Cardiac muscle cell (in vitro differentiated cells and primary cell): ENCODE results near the gene MB. TPM values are rescaled to one million over a fixed set of nuclear protein-coding genes. Genes with fewer than 3 reads are reported as not detected.

Source experiments
- DNase-seq, 2 donors: peaks; one replicate each; pipeline versions ENCODE4 v3.0.0 to v3.0.0-alpha.2; 2010 to 2017; ENCODE audit warnings: low read depth in 1 of 2, low spot score in 1 of 2
- H3K27ac ChIP-seq: fragments of 200-600 bp; sonication (generic); 2 replicates; pipeline ENCODE4 v1.5.1; 2016
- H3K27me3 ChIP-seq: fragments of 200-600 bp; sonication (generic); 2 replicates; pipeline ENCODE4 v1.6.0; 2016; ENCODE audit warnings: control low read depth
- H3K36me3 ChIP-seq: fragments of 200-600 bp; sonication (generic); 2 replicates; pipeline ENCODE4 v1.5.1; 2016; ENCODE audit warnings: control low read depth
- H3K4me1 ChIP-seq: fragments of 200-600 bp; sonication (generic); 2 replicates; pipeline ENCODE4 v1.8.1; 2017; ENCODE audit warnings: low read depth, mild to moderate bottlenecking, mixed run types
- H3K4me3 ChIP-seq: fragments of 200-600 bp; sonication (generic); 2 replicates; pipeline ENCODE4 v1.5.1; 2016; ENCODE audit warnings: mild to moderate bottlenecking
- H3K9me3 ChIP-seq: fragments of 200-600 bp; sonication (generic); 2 replicates; pipeline ENCODE4 v1.5.1; 2017; ENCODE audit warnings: low read depth, mild to moderate bottlenecking, control low read depth
- polyA plus RNA-seq: library from polyadenylated mRNA; unstranded; fragments of >200 nt; fragmentation: Nextera tagmentation; extraction: Ambion mirVana; gene quantifications from 2 replicates; pipeline ENCODE4 v1.2.1, GENCODE V29; 2016
- total RNA-seq: library from RNA; depleted of rRNA; stranded (reverse); fragments of >200 nt; gene quantifications from 2 replicates; pipeline ENCODE4 v1.2.3, GENCODE V29; 2016
- TF ChIP-seq, protein P1 (sequence below): IDR thresholded peaks from 2 replicates; pipeline ENCODE4 v1.5.1; 2012; ENCODE audit warnings: low read depth, mild to moderate bottlenecking, low read length

MB gene
- total and polyA plus RNA-seq, 2 experiments from 2014 or later = 829 to 1,065 TPM

DNA sequence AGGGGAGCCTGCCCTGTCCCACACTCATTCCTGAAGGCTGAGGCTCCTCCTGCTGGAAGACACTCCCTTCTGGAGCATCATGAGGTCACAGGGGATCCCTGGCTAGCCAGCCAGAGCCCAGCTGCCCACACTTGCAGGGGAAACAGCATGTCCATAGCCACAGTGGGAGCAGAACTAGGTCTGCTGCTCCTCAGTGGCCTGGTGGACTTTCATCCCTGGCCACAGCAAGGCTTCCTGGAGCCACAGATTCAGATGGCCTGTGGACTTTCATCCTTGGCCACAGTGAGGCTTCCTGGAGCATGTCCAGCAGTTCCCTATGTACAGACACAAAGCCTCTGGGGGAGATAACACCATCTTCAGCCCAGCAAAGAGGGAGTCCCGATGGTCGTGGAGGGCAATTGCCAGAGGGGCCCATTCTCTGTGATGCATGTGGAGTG, 25.2 kb upstream of the MB start:
- DNase-seq = peak in 1 of 2 donors; percentile 23
- H3K9me3 ChIP-seq = no peaks in the 10 kb centered on the region
- TF ChIP-seq, protein P1, sequence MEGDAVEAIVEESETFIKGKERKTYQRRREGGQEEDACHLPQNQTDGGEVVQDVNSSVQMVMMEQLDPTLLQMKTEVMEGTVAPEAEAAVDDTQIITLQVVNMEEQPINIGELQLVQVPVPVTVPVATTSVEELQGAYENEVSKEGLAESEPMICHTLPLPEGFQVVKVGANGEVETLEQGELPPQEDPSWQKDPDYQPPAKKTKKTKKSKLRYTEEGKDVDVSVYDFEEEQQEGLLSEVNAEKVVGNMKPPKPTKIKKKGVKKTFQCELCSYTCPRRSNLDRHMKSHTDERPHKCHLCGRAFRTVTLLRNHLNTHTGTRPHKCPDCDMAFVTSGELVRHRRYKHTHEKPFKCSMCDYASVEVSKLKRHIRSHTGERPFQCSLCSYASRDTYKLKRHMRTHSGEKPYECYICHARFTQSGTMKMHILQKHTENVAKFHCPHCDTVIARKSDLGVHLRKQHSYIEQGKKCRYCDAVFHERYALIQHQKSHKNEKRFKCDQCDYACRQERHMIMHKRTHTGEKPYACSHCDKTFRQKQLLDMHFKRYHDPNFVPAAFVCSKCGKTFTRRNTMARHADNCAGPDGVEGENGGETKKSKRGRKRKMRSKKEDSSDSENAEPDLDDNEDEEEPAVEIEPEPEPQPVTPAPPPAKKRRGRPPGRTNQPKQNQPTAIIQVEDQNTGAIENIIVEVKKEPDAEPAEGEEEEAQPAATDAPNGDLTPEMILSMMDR = no peak

DNA sequence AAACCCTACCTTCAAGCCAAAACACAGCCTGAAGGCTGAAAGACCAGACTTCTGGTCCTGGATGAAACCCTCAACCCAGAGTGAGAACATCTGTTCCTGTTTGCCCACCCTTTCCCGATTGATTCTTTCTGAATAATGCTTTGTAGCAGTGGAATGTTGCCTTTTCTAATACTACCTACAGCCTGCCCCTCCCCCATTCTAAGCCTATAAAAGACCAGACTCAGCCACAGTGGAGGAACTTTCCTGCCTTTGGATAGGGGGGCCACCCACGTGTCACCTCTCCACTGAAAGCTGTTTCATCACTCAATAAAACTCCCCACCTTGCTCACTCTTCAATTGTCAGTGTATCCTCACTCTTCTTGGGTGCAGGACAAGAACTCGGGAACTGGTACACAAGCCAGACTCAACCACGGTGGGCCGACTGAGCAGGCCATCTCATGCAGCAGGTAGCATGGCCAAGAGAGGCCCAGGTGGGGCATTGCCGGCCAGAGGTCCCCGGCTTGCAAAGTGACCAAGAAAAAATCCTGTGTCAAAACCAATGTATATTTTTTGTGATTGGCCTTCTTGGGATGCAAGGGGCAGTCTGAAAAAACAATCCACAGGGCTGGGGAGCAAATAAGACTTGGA, 24.5 kb upstream of the MB start:
- H3K27me3 ChIP-seq = no peaks in the 10 kb centered on the region
- no peaks in the 10 kb centered on the region for H3K9me3 ChIP-seq
- no peak overlapping the region for H3K27ac ChIP-seq
- H3K4me3 ChIP-seq = no peak overlapping the region
- TF ChIP-seq, protein P1 = no peak
- no peaks in the 10 kb centered on the region for H3K36me3 ChIP-seq
- peaks cover 4% of the 10 kb centered on the region for H3K4me1 ChIP-seq
- no peak for DNase-seq

More for the DNA sequence above, 25.2 kb upstream of the MB start:
- Histone ChIP-seq H3K36me3 (no peaks in the 10 kb centered on the region), H3K4me3 (no peak overlapping the region), H3K4me1 (peaks cover 4% of the 10 kb centered on the region), H3K27me3 (no peaks in the 10 kb centered on the region), H3K27ac (no peak overlapping the region)

DNA sequence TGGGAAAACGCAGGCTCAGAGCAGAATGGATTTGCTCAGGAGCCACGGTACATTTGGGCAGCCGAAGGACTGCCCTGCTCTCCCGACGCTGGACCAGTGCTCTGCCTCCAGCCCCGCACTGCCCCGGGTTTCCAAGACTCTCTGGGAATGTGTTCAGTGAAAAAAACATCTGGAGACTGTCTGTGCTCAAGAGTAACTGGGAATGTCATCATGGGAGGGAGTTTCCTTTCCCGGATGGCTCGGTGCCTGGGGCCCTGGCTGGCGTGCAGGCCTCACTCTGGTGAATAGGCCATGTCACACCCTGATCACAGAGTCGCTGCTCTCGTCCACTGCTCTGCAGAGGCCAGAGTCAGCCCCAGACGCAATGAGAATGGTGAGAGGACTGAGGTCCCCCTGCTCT, 21.3 kb upstream of the MB start:
- DNase-seq = peak; percentile 24 to 90
- TF ChIP-seq, protein P1 = no peak
- Histone ChIP-seq H3K4me3 (no peak overlapping the region), H3K27me3 (no peaks in the 10 kb centered on the region), H3K27ac (peak overlapping the region; percentile 3), H3K36me3 (no peaks in the 10 kb centered on the region), H3K4me1 (peaks cover 4% of the 10 kb centered on the region), H3K9me3 (no peaks in the 10 kb centered on the region)

DNA sequence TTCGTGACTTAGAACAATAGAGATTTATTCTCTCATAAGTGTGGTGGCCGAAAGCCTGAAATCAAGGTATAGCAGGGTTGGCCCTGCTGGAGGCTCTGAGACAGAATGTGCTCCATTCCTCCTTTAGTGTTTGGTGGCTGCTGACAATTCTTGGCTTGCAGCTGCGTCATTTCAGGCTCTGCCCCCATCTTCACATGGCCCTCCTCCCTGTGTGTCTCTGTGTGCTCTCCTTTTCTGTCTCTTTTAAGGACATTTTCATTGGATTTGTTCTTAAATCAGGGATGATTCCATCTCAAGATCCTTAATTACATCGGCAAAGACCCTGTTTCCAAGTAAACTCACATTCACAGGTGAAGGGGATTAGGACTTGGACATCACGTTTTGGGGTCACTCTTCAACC, 20.9 kb upstream of the MB start:
- H3K9me3 ChIP-seq = no peaks in the 10 kb centered on the region
- TF ChIP-seq, protein P1 = no peak
- H3K4me1 ChIP-seq = peaks cover 4% of the 10 kb centered on the region
- peak in 1 of 2 donors; percentile 24 for DNase-seq
- no peaks in the 10 kb centered on the region for H3K36me3 ChIP-seq
- H3K4me3 ChIP-seq = no peak overlapping the region
- H3K27ac ChIP-seq = peak overlapping the region; percentile 3
- no peaks in the 10 kb centered on the region for H3K27me3 ChIP-seq

DNA sequence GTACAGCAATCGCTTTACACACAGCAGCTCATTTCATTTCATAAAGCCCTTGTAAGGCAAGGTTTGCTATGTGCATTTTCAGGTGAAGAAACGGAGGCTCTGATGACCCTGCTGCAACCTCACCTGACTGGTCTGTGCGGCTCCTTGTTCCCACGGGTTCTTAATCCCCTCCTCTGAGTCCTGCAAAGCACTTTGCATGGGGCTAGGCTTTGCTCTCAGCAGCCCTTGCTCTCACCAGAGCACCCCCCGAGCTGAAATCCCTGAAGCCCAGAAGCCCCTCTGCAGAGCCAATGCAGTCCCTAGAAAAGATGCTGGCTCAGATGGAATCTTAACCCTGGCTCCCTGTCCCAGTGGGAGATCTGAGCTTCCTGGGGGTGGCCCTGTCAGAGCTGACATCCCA, 20.1 kb upstream of the MB start:
- no peaks in the 10 kb centered on the region for H3K9me3 ChIP-seq
- no peak overlapping the region for H3K4me3 ChIP-seq
- H3K27me3 ChIP-seq = no peaks in the 10 kb centered on the region
- no peaks in the 10 kb centered on the region for H3K36me3 ChIP-seq
- no peak for DNase-seq
- H3K27ac ChIP-seq = no peak overlapping the region
- TF ChIP-seq, protein P1 = no peak
- H3K4me1 ChIP-seq = peaks cover 4% of the 10 kb centered on the region
